ENCODE data around the gene PLEKHM3.

GRCh38 chr2:207828361-207829057 is 196.8 kb downstream of the PLEKHM3 start:
- TF ChIP-seq ZNF292 (tag by site-specific recombination; IDR thresholded peaks at IDR 0.05; ENCODE audit: borderline replicate concordance, low read depth) (no peak), ZNF148 (tag by site-specific recombination; IDR thresholded peaks at IDR 0.05; ENCODE audit: borderline replicate concordance) (no peak), REST (tag by site-specific recombination; IDR thresholded peaks at IDR 0.05) (no peak), YY1 (tag by site-specific recombination; IDR thresholded peaks at IDR 0.05) (no peak), ZNF521 (tag by site-specific recombination; IDR thresholded peaks at IDR 0.05) (no peak), CTCF (tag by site-specific recombination; IDR thresholded peaks at IDR 0.05) (no peak)
